Stimulated activated naive CD4-positive, alpha-beta T cell treated with Interleukin-2 at 50 U/mL for 16 hours (primary cell): ENCODE measurements around the gene ZC2HC1C.
"Not testable (repeated sequence)": the region's sequence is repeated elsewhere in the genome, so short reads cannot be mapped to it uniquely, and the experiment has no call there.

ENCODE experiments used
- DNase-seq: peaks from one replicate; lab custom pipeline; 2025; lab: John Stamatoyannopoulos, UW

The ZC2HC1C gene

GRCh38 chr14:75094896-75095295, 25.5 kb downstream of the ZC2HC1C start:
- DNase-seq: no peak

GRCh38 chr14:75095690-75096089, 26.2 kb downstream of the ZC2HC1C start:
- no peak for DNase-seq

GRCh38 chr14:75096959-75097358, 27.5 kb downstream of the ZC2HC1C start:
- DNase-seq: no peak

- no peak for DNase-seq
Measured at GRCh38 chr14:75098212-75098611, 28.8 kb downstream of the ZC2HC1C start.

GRCh38 chr14:75098682-75099081, 29.2 kb downstream of the ZC2HC1C start:
- no peak for DNase-seq

- DNase-seq: no peak
Measured at GRCh38 chr14:75101491-75101890, 32.0 kb downstream of the ZC2HC1C start.

- no peak for DNase-seq
Measured at GRCh38 chr14:75107186-75107585, 37.7 kb downstream of the ZC2HC1C start.

GRCh38 chr14:75109877-75110276, 40.4 kb downstream of the ZC2HC1C start:
- DNase-seq: no peak

- DNase-seq: no peak
Measured at GRCh38 chr14:75113932-75114539, 44.6 kb downstream of the ZC2HC1C start.

GRCh38 chr14:75119056-75119455, 49.6 kb downstream of the ZC2HC1C start:
- no peak for DNase-seq

- DNase-seq: no peak
Measured at GRCh38 chr14:75120541-75121291, 51.3 kb downstream of the ZC2HC1C start.

GRCh38 chr14:75121552-75121951, 52.1 kb downstream of the ZC2HC1C start:
- DNase-seq: no peak

- DNase-seq: no peak
Measured at GRCh38 chr14:75123991-75124390, 54.5 kb downstream of the ZC2HC1C start.

GRCh38 chr14:75125617-75126016, 56.2 kb downstream of the ZC2HC1C start:
- no peak for DNase-seq

GRCh38 chr14:75126121-75126544, 56.7 kb downstream of the ZC2HC1C start:
- DNase-seq: no peak

- DNase-seq: peak; percentile 89
Measured at GRCh38 chr14:75126679-75127473, 57.4 kb downstream of the ZC2HC1C start, which contains the start of gene NEK9. Gene NEK9 (minus strand): TSS chr14:75127048. CDS start chr14:75126921, 127 bp downstream.

- not testable (repeated sequence) for DNase-seq
Measured at GRCh38 chr14:75127474-75127820, 58.0 kb downstream of the ZC2HC1C start.

- no peak for DNase-seq
Measured at GRCh38 chr14:75127903-75128595, 58.6 kb downstream of the ZC2HC1C start.

- no peak for DNase-seq
Measured at GRCh38 chr14:75128596-75128990, 59.2 kb downstream of the ZC2HC1C start.
